Stimulated activated CD8-positive, alpha-beta memory T cell treated with anti-CD3 and anti-CD28 coated beads, Interleukin-4, amount 100 ng/mL, for 1 hour (primary cell): Measurements from ENCODE around the gene DPP7.

Experiments used
- DNase-seq, 2 donors: peaks; one replicate each; pipeline ENCODE4 v3.0.0-alpha.2; 2020; ENCODE audit warnings: low read depth in 2 of 2, low spot score in 1 of 2

Gene DPP7

DNA sequence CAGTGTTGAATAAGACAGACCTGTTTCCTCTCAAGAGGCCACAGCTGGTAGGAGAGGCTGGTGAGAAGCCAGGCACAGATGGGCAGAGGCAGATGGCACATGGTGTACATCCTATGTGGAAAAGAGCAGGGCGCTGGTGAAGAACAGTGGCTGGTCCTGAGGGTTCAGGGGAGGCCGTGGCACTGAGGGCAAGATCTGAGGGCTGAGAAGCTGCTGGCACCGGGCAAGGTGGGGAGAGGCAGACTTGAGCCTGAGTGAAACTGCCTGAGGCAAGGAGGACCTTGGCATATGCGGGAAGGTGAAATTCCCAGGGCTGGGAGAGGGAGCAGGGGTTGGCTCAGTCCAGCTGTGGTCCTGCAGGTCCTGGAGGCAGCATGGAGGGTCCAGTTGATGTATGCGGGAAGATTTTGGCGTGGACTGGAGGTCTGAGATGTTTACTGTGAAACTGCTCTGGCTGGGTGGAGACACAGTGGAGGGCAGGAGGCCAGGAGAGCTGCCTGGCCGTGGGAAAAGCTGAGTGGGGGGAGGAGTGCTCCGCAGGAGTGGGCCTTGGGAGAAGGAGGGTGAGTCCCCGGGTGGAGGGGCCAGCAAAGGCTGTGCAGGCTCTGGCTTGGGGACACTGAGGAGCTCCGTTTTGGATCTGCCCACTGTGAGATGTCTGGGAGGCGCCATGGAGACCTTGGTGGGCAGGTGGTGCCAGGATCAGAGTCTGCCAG, 25.1 kb downstream of the DPP7 start:
- DNase-seq: no peak

DNA sequence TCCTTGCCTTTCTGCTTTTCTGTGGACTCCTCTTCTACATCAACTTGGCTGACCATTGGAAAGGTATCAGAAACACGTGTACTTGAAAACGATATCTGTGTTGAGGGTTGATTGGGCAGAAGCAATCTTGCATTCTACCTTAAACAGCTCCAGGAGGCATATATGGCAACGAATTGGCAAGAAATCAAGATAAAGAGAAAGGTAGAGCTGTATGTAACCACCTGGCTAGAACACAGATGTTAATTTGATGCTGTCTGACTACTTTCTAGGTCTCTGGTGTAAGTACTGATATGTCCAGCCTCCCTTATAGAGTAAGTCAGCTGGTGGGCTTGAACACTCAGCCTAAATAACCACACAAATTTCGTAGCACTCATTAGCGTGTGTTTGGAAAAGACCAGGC, 26.4 kb downstream of the DPP7 start:
- no peak for DNase-seq

DNA sequence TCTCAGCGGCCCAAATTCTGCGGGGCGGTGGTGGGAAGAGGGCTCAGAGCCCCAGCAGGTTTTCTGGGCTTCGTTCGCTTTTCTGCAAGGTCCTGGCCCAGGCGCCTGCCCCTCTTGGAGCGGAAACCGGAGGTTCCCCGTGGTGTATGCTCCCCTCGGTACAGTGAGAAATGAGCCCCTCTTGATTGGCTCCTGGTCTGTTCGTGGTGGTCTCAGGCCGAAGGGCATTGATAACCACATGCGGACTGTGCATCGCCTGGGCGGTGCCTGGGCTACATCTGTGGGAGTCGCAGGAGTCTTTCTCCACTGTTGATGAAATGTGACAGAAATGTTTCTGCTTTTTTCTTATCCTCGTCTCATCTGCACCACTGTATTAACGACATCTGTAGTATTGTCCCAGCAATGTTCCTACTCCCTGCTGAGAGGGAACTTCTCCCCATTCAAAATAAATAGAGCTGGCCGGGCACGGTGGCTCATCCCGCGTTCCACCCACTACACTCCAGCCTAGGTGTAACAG, 27.1 kb downstream of the DPP7 start:
- no peak for DNase-seq

DNA sequence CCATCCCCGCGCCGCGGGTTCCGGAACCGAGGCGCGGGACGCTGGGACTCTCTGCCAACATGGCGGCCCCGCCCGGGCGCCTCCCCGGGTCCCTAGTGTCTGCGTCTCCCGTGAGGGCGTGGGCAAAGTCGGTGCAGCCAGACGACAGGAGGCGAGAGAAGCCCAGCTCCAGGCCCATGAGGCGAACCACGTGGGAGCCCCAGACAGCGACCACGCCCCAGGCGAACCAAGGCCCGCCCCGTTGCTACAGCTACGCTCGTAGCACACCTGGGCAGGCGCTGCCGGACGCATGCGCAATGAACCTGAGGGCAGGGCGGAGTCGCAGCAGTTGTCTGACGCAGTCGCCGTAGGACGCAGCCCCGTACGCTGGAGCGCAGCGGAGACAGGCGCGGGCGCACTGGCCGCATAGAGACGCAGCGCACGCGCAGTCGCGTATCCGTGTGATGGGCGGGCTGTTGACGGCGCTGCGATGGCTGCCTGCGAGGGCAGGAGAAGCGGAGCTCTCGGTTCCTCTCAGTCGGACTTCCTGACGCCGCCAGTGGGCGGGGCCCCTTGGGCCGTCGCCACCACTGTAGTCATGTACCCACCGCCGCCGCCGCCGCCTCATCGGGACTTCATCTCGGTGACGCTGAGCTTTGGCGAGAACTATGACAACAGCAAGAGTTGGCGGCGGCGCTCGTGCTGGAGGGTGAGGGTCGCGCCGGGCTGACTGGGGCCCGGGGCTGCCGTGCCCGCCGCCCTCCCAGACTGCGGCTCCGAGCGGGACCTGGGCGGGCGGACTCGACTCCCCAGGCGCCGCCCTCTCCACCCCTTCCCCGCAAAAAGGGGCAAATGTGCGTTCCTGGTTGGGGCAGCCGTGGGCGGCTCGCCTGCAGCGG, 27.8 kb downstream of the DPP7 start, which contains the start of gene MAN1B1:
TSS of gene MAN1B1 (plus strand) at position 455 of the 878 bp plus-strand sequence. CDS start at position 470, 15 bp downstream.
- peak; percentile 94 to 98 for DNase-seq

DNA sequence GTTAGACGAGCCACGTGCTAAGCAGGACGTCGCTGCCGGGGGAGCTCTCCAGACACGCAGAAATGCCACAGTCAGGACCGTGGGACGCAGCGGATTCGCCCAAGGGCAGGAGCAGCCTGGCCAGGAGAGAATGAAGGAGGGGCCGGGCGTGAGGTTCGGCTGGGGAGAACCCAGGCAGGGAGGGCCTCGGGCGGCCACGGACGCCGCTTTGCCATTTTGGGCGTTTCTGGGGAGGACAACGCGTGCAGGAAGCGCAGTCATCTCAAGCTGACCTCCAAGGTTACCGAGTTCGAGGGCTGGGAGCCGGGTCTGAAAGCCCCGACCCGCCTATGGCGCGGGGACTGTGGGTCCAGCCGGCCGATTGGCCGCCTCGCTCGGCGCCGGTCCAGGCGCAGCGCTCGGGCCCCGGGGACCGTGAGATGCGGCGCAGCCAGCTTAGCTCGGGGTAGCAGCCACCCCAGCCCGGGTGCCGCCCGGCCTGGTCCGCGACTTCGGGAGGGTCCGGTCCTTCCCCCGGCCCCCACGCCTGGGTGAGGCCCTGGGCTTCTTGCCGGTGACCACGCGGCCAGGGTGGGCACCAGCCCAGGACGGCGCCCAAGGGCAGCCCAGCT, 28.5 kb downstream of the DPP7 start:
- no peak for DNase-seq

DNA sequence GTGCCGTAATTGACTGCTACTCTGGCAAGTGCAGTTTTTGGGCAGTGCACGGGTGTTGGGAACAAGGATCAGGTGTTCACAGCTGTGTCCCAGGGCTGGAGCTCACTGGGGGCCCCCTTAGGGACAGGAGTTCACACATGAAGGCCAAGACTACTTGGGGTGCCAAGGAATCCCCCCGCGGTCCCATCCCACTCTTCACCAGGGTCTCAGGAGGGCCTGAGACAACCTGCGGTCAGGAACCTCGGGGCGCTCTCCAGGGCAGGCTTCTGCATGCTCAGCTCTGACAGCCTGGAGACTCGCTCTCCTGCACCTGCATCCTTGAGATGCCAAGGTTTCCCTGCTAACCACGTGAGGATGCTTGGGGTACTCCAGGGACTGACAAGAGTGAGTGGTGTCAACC, 30.0 kb downstream of the DPP7 start:
- DNase-seq: no peak

DNA sequence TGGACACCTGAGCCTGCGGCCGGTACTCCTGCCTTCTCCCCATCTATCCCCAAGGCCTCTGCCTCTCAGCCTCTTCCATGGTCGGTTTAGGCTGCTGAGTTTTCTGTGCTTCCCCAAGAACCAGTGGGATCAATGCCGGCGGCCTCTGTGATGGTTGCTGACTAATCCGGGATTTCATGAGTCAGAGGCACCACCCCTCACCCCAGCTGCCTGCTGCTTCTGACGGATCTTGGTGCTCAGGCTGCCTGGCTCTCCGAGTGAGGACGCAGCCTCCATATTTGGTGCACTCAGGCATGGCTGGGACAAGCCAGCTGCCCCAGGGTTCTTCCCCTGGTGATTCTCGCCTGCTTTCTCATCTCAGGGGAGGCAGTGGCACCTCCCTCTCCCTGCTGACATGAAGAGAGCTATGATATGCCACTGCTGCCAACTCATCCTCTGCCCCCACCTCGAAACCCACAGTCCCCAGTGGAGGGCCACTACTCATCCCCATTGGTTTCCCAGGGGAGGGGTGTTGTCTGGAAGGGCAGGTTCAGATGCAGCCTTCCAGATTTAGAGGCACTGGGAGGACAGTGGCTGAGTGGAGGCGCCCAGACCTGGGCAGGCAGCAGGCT, 31.0 kb downstream of the DPP7 start:
- no peak for DNase-seq

DNA sequence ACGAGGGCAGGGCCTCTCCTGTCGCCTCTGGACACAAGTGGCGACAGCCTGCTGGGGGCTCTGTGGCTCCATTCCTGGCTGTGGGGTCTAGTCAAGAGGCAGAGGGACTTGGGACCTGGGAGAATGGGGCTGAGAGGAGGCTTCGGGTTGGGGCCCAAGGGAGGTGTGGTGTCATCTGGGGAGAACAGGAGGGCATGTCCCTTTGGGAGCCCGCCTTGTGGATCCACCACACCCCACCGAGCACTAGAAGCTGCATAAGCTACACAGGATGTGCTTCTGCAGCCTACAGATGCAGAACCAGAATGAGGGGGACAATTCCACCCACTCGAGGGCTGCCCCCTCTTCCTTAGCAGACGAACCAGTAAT, 31.6 kb downstream of the DPP7 start:
- DNase-seq: no peak

DNA sequence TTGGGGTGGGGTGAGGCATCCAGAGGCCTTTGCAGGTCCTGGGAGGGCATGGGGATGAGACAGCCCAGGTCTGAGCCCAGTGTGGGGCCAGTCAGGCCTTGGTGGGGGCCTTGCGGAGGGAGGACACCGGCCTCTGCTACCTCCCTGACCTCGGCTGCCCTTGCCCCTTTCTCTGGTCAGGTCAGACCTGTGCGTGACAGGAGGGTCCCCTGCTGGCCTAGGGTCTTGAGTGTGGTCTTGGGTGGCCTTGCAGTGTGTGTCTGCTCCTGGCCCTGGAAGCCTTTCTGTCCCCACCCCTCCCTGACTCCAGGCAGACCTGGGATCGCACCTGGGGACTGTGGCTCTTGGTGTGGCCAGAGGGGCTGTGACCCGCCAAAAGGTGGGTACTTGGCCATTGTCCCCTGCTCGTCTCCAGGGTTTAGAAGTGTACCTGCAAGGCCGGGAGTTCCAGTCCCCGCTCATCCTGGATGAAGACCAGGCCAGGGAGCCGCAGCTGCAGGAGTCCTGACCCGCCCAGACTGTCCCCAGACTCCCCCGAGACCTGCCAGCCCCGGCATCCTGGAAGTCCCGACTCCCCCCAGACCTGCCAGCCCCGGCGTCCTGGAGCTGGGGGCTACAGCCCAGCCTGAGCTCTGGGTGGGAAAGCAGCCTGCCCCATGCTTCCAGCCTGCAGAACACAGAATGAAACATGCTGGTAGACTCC, 32.2 kb downstream of the DPP7 start:
- no peak for DNase-seq

DNA sequence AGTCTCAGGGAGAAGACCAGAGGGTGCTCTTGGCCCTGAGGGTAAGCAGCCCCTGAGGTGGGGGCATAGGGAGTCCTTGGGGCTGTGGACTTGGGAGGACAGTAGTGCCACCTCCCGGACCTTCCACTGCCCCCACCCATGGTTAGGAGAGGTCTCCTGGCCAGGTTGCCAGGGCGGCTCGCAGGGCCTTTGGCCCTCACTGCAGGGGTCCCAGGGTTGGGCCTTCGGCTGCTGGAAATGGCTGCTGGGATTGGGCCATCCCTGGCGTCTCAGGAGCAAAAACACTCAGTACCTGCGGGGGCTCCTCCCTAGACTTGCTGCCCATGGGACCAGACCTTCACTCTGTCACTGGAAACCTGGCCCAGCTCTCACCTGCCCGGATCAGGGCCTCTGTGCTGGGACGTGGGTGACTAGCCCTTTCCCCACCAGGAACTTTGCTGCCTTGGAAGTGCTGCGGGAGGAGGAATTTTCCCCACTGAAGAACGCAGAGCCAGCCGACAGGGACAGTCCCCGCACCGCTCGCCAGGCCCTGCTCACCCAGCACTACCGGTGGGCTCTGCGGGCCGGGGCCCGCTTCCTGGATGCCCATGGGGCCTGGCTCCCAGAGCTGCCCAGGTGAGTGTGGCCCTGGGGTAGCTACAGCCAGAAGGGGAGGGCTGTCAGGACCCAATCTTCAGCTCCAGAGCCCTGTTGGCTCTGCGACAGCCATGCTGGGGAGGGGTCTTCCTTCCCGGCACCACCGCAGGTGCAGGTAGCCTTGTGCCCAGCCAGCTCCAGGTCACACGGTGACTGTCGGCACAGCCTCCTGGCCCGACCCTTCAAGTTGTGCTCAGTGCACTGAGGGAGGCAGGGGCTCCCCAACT, 34.0 kb downstream of the DPP7 start:
- DNase-seq: no peak

DNA sequence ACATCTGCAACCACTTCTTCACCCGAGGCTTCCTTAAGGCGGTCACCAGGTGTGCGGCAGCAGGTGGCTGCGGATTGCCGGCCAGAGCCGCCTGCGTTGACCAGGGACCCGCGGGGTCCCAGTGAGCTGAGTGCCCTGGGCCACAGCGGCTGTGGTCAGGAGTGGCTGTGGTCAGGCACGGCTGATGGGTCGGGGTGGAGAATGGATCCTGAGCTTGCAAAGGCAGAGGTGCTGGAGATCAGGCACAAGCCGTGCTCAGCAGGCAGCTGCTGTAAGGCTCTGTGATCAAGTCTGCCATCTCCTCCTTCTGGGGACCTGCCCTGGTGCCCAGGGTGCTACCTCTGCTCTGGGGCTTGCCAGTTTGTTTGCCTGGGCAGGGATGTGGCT, 35.1 kb downstream of the DPP7 start:
- no peak for DNase-seq

DNA sequence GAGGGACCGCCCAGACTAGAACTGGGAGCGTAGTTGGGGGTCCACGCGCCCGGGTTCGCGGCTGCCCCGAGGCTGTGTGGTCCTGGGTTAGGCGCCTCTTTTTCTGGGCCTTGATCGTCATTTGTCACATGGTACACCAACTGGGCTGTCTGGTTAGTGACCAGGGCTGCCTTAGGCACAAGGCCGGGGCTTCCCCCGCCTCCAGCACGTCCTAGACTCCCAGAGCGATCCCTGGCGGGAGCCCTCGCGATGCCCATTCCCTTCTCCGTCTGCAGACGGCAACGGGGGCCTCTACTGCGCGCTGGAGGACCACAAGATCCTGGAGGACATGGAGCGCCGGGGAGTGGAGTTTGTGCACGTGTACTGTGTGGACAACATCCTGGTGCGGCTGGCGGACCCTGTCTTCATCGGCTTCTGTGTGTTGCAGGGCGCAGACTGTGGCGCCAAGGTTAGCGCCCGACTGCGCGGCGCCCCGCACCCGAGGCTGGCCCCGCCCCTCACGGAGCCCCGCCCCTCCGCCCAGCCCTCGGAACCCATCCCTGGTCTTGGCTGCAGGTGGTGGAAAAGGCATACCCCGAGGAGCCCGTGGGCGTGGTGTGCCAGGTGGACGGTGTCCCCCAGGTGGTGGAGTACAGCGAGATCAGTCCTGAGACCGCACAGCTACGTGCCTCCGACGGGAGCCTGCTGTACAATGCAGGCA, 35.7 kb downstream of the DPP7 start:
- DNase-seq: no peak

DNA sequence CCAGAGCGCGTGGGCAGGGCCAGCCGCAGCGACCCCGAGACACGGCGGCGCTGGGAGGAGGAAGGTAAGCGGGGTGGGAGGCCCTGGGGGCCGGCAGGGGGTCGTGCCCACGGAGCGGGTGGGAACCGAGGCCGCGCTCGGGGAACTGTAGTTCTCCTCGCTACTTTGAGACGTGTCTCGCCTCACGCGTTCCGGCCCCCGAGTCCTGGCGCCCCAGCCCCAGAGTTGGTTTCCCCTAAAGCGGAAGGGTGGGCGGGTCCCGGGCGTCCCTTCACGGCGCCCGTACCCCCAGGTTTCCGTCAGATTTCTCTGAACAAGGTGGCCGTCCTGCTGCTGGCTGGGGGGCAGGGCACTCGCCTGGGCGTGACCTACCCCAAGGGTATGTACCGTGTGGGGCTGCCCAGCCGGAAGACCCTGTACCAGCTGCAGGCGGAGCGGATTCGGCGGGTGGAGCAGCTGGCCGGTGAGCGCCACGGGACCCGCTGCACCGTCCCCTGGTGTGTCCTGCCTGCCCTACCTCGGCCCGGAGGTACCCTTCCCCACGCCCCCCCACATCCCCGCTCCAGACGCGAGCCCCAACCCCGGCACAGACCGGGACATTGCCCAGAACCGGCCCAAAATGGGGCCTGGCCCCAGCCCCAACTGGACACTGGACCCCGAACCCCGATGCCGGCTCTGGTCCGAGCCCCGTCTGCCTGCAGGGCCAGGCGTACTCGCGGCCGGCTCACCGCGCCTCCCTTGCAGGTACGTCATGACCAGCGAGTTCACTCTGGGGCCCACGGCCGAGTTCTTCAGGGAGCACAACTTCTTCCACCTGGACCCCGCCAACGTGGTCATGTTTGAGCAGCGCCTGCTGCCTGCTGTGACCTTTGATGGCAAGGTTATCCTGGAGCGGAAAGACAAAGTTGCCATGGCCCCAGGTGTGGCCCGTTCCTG, 36.5 kb downstream of the DPP7 start:
- no peak for DNase-seq

DNA sequence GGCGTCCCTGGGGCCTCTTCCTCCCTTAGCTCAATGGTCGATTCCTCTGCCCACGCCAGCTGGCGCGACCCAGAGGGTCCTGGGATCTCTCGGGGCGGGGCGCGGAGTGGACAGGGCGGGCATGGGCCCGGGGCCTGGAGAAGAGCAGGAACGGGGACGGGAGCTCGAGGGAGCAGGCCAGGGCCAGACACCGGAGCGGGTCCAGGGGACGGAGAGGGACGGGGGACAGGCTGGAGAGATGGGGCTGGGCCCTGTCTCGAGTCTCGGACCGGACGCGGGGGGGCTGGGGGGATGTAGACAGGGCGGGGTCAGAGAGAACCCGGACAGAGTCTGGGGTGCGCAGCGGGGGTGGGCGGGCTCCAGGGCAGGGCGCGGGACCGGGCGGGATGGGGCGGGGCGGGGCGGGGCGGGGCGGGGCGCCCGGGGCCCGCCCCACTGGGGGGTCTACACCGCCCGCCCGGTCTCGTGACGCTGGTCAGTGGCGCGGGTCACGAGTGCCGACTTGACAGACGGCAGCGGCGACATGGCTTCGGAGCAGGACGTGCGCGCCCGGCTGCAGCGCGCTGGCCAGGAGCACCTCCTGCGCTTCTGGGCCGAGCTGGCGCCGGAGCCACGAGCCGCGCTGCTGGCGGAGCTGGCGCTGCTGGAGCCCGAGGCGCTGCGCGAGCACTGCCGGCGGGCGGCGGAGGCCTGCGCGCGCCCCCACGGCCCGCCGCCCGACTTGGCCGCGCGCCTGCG, 37.4 kb downstream of the DPP7 start, which contains the start of gene UAP1L1:
TSS of gene UAP1L1 (plus strand) at position 508 of the 738 bp plus-strand sequence. CDS start at position 524, 16 bp downstream.
- no peak for DNase-seq

DNA sequence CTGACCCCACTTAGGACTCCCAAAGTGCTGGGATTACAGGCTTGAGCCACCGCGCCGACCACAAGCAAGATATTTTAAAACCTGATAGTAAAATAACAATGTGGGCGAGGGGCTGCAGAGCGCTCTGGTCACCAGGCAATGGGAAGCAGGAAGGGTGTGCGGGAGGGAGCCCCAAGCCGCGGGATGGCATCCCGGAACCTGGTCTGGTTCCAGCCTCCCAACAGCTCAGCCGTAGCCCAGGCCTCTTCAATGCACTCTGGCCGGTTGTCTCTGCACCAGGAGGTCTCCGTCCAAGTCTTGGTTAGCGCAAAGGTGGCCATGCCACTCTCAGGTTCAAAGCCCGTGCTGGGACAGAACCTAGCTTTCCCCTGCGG, 37.9 kb downstream of the DPP7 start:
- no peak for DNase-seq

DNA sequence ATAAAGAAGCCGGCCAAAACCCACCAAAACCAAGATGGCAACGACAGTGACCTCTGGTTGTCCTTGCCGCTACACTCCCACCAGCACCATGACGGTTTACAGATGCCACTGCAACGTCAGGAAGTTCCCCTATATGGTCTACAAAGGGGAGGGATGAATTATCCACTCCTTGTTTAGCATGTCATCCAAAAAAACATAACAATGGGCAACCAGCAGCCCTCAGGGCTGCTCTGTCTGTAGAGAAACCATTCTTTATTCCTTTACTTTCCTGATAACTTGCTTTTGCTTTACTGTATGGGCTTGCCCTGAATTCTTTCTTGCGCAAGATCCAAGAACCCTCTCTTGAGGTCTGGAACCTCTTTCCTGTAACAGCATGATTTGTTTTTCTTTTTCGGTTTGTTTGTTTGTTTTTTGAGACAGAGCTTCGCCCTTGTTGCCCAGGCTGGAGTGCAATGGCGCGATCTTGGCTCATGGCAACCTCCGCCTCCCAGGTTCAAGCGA, 39.2 kb downstream of the DPP7 start:
- DNase-seq: no peak

DNA sequence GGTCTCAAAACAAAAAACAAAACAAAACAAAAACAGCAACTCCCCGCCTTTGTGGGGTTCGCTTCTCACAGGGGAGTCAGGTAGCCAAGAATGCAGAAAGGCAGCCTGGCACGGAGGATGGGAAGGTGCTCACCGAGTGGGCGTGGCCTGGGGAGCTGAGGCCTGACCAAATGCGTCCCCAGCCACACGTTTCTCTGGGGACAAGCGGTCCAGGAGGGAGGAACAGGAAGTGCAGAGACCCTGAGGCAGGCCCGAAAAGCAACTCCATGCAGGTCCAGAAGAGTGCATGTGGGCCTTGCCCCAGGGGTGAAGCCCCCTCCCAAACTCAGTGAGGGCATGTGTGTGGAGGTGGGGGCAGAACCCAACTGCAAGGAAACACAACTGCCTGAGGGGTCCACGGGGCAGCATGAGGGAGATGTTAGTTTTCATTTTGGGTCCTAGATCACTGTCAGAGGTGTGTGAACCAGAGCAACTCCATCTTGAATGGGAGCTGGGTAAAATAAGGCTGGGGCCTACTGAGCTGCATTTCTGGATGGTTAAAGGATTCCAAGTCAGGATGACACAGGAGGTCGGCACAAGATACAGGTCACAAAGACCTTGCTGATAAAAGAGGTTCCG, 39.8 kb downstream of the DPP7 start:
- no peak for DNase-seq
